BE2C (cell line): ENCODE data around the gene NFATC1.

ENCODE experiments used
- DNase-seq: peaks from one replicate; pipeline ENCODE4 v3.0.0-alpha.2; 2020
- H3K27me3 ChIP-seq: fragments of 250-450 bp; sonication (Bioruptor Pico); 2 replicates; pipeline ENCODE4 v1.5.1; 2020; ENCODE audit warnings: mild to moderate bottlenecking
- H3K36me3 ChIP-seq: fragments of 250-450 bp; sonication (Bioruptor Pico); 2 replicates; pipeline ENCODE4 v1.5.1; 2020; ENCODE audit warnings: mild to moderate bottlenecking
- H3K4me1 ChIP-seq: fragments of 250-450 bp; sonication (Bioruptor Pico); 2 replicates; pipeline ENCODE4 v1.5.1; 2020
- H3K4me3 ChIP-seq: 2 replicates; pipeline ENCODE4 v1.5.1; 2011; ENCODE audit warnings: low read depth, low read length
- H3K9me3 ChIP-seq: fragments of 250-450 bp; sonication (Bioruptor Pico); 2 replicates; pipeline ENCODE4 v1.5.1; 2020
- CTCF ChIP-seq: IDR thresholded peaks from 2 replicates; pipeline ENCODE4 v1.5.1; 2012; ENCODE audit warnings: mild to moderate bottlenecking, low read depth, low read length

Gene NFATC1

GRCh38 chr18:79355433-79356335, 40.0 kb upstream of the NFATC1 start:
- Histone ChIP-seq H3K9me3 (no peaks in the 10 kb centered on the region), H3K4me1 (no peaks in the 10 kb centered on the region), H3K36me3 (no peaks in the 10 kb centered on the region), H3K27me3 (no peaks in the 10 kb centered on the region), H3K4me3 (no peak overlapping the region)
- no peak for TF ChIP-seq CTCF
- DNase-seq: no peak

GRCh38 chr18:79356435-79356834, 39.3 kb upstream of the NFATC1 start:
- Histone ChIP-seq H3K27me3 (no peaks in the 10 kb centered on the region), H3K36me3 (no peaks in the 10 kb centered on the region), H3K9me3 (no peaks in the 10 kb centered on the region), H3K4me3 (no peak overlapping the region), H3K4me1 (no peaks in the 10 kb centered on the region)
- no peak for DNase-seq
- no peak for TF ChIP-seq CTCF

- H3K27me3 ChIP-seq: no peaks in the 10 kb centered on the region
- DNase-seq: no peak
- no peaks in the 10 kb centered on the region for H3K9me3 ChIP-seq
- H3K36me3 ChIP-seq: no peaks in the 10 kb centered on the region
- H3K4me3 ChIP-seq: no peak overlapping the region
- no peak for TF ChIP-seq CTCF
- no peaks in the 10 kb centered on the region for H3K4me1 ChIP-seq
Measured at GRCh38 chr18:79360933-79361332, 34.8 kb upstream of the NFATC1 start.

- DNase-seq: no peak
- Histone ChIP-seq H3K4me3 (no peak overlapping the region), H3K27me3 (no peaks in the 10 kb centered on the region), H3K36me3 (no peaks in the 10 kb centered on the region), H3K9me3 (no peaks in the 10 kb centered on the region), H3K4me1 (no peaks in the 10 kb centered on the region)
- TF ChIP-seq CTCF: no peak
Measured at GRCh38 chr18:79361766-79362522, 33.8 kb upstream of the NFATC1 start.

GRCh38 chr18:79365701-79366100, 30.0 kb upstream of the NFATC1 start:
- H3K4me3 ChIP-seq: no peak overlapping the region
- no peaks in the 10 kb centered on the region for H3K27me3 ChIP-seq
- H3K9me3 ChIP-seq: no peaks in the 10 kb centered on the region
- no peaks in the 10 kb centered on the region for H3K4me1 ChIP-seq
- no peak for TF ChIP-seq CTCF
- H3K36me3 ChIP-seq: no peaks in the 10 kb centered on the region
- no peak for DNase-seq
